GM19468 (cell line): ENCODE data around the gene TBC1D20.
"Not testable (repeated sequence)": the region's sequence is repeated elsewhere in the genome, so short reads cannot be mapped to it uniquely, and the experiment has no call there.

Experiments
- ATAC-seq: cut with Tn5 transposase; IDR thresholded peaks from one replicate; pipeline ENCODE4 v1.9.1; 2021; ENCODE audit warnings: mild to moderate bottlenecking, moderate library complexity, moderate number of reproducible peaks; ENCODE audit not compliant: unreplicated experiment; ENCODE audit errors: extremely low read depth

The TBC1D20 gene

DNA sequence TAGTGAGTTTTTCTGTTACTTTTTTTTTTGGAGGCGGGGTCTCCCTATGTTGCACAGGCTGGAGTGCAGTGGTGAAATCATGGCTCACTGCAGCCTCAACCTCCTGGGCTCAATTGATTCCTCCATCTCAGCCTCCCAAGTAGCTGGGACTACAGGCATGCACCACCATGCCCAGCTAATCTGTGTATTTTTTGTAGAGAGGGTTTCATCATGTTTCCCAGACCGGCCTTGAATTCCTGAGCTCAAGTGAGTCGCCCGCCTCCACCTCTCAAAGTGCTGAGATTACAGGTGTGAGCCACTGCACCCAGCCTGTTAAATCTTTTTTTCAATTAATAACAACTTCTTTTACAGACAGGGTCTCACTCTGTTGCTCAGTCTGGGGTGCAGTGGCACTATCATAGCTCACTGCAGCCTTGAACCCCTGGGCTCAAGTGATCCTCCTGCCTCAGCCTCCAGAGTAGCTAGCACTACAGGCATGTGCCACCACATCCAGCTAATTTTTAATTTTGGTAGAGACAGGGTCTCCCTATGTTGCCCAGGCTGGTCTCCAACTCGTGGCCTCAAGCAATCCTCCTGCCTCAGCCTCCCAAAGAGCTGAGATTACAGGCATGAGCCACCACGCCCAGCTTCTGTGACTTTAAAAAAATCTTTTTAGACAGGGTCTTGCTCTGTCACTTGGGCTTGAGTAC lies 14.4 kb upstream of the TBC1D20 start:
- not testable (repeated sequence) for ATAC-seq

DNA sequence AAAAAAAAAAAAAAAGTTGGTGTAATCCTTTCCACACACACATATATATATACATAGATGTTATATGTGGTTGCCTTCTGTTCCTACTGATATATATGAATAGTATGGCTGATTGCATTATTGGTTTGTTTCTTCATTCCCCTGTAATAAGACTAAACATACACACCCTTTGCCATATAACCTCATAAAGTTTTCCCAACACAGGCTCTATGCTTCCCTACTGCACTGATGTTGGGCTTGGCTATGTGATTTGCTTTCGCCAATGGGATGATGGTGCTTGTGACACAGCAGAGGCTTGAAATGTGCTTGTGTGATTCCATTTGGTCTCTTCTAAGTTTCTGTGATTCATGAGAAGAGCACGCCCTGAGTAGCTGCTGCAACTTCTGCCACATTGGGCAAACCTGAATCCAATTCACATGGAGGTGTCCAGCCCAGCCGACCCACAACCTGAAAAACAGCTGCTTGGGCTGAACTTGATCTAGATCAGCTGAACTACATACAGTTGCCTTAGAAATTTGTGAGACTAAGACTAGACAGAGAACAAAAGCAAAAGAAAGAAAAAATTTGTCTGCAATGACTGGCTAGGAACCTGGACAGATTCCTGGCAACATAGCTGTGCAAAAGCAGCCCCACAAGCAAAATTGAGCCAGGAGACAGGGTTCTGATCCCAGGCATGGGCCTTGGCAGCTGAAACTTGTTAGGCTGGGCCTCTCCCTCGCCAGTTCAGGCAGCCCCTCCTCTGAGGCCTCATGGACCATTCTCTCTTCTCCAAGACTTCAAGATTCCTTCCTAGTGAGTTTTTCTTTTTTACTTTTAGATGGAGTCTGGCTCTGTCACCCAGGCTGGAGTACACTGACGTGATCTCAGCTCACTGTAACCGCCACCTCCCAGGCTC lies 13.4 kb upstream of the TBC1D20 start:
- ATAC-seq: no peak

DNA sequence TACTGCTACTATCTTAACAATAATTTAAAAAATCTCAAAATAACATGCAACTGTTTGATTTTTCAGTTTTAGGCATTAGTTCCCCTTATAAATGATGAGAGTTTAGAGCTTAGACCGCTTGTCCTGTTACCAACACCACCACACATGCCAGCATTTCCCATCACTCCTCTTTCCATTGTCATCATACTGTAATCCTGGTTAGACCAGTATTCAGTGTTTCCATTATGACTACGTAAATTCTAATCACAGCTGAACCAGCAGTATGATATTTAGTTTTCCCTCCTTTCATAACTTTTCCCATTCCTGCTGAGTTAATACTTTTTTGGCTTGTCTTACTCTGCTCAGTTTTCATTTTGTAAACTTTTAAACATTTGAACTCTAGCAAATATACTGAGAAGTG lies 12.2 kb upstream of the TBC1D20 start:
- ATAC-seq: no peak

DNA sequence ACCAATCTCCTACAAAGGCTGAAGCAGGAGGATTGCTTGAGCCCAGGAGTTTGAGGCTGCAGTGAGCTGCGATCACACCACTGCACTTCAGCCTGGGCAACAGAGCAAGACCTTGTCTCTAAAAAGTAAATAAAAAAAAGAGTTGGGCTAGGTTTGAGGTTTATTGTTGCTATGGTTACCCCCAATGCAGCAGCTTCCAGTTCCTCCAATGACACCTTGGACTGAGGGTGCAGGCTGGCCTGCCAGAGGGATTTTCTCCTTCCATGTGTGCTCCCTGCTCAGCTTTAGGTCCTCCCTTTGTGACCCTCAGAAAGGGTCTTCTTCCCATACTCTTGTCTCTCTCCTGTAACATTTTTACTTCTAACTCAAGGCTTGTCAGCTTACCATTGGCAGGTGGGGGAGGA lies 10.6 kb upstream of the TBC1D20 start:
- ATAC-seq: no peak

DNA sequence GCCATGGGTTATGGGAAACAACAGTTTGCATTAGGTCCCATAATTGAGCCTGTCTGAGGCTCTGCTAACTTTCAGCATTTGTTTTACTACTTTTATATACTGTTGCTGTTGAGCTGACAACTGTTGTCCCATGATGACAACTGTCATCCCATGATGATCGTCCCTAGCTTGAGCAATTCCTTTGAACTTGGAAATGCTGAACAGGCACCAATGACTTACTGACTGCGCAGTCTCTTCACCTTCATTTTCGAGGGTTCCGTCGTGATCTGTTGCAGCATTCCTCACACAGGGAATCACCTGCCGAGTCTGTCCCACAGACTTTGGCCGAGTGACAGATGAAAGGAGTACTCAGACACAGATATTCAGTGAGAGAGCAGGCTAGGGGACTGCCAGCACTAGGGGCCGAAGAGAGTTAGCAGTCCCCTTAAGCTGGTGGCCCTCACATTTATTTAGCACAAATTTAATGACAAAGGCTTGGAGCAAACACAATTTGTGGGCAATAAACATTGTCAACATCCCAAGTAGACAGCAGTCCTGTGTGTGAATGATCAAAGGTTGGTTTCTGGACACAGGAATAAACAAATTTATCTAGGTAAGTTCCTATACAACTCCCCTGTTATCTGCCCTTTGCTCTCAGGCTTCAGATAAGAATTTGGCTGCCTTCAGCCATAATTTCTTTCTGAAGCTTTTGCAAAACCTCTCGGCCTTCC lies 10.0 kb upstream of the TBC1D20 start:
- no peak for ATAC-seq

DNA sequence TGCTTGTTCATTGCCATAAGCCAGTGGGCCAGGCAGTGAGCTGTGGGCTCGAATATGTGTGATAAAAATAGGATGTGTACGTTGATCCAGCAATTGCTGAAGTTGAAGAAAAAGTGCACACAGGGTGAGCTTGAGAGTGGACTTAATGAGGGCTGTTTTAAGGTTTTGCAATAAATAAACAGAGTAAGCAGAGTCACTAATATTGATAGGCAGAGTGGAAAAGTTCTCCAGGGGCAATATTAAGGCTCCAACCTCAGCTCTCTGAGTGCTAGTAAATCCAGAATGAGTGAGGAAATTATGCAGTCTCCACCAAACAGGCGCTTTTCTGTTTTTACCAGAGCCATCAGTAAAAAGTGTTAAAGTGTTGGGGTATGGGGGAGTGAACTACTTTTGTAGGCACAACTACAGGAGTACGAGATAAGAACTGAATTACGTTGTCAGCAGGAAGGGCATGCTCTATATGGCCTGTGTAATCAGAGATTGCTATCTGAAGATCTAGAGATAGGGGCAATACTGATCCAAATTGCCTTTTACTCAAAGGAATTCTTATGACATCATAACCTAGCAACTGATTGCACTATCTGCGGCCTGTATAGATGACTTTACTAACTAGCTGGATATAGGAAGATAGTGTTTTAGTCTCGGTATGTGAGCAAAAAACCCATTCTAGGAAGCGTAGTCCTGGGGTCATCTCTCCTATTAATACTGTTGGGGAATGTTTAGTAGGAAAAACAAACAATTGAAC lies 7.6 kb upstream of the TBC1D20 start:
- ATAC-seq: no peak

DNA sequence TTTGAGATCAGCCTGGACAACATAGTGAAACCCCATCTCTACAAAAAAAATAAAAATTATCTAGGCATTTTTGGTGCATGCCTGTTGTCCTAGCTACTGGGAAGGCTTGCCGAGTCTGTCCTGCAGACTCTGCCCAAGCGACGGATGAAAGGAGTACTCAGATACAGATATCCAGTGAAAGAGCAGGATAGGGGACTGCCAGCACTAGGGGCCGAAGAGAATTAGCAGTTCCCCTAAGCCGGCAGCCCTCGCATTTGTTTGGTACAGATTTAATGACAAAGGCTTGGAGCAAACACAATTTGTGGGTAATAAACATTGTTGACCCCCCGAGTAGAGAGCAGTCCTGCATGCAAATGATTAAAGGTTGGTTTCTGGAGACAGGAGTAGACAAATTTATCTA lies 5.4 kb upstream of the TBC1D20 start:
- ATAC-seq: no peak

DNA sequence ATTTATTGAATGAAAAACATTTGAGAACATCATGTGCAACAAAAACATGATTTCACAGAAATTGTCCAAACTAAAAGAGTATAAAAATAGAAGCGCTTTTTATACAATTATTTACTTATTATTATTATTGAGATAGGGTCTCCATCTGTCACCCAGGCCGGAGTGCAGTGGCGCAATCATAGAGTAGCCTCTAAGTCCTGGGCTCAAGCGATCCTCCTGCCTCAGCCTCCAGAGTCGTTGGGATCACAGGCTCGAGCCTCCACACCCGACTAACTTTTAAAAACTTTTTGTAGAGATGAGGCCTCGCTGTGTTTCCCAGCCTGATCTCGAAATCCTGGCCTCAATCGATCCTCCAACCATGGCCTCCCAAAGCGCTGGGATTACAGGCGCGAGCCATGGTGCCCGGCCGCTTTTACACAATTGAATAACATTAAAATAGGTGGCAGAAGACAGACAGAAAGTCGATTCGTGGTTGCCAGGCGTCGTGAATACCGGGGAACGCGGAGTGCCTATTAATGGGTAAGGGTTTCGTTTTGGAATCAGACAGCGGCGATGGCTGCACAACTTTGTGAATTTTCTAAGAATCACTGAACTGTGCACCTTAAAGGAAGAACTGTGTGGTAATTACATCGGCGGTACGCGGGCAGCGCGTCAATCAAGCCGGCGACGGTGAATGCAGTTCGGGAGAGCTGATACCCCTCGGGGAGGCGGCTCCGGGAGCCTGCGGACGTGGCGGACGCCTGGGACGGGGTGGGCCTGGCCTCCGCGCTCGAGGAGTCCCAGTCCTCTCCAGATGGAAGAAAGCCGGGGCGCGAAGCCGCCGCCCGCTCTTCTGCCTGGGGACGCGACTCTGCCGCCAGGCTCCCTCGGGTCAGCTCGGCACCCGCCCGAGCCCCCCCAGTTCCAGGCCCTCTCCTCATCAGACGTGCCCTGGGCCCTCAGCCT lies 807 bp downstream of the TBC1D20 start:
- ATAC-seq: no peak

DNA sequence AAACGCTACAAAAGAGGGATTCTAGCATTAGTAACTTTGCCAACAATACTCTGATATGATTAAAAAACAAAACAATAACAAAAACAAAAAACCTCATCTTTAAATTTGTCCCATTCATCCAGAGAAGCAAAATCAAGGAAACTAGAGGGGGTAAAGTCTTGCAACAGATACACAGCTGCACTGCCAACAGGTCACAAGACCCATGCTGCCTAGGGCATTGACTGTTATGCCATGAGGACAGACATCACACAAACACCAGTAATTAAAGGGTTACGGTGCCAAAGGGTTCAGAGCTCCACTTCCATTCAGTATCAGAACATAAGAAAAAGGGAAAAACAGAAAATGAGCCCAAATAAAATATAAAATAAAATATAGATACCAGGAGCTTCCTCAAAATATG lies 1.6 kb downstream of the TBC1D20 start:
- no peak for ATAC-seq

DNA sequence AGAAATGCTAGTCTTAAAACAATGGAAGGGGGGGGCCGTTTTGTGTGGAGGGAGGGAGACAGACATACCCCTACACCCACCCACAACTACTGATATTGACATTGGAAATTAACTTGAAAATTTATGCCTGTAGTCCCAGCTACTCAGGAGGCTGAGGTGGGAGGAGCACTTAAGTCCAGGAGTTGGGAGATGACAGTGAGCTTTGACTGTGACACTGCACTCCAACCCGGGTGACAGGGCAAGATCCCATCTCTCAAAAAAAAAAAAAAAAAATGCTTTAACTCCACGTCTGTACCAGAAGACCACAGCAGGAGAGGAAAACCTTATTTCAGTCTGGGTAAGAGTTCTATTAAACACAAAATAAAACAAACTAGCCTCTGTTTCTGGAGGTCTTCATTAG lies 2.2 kb downstream of the TBC1D20 start:
- no peak for ATAC-seq

DNA sequence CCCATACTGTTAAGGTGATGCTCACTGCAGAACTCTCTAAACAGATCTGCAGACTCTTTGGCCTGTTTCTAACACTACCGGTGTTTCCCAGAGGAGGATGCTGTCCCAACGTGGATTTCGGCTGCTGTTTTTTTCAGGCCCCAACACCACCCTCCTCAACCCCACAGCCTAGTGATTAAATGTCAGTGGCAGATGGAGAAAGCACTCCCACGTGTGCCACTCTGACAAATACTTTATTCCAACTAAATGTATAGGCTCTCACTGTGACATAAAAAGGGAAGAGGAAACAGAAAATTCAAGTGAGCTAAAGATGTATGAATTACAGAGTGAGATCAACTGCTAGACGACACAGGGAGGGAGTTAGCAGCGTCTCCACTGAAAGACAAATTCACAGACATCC lies 3.6 kb downstream of the TBC1D20 start:
- no peak for ATAC-seq

DNA sequence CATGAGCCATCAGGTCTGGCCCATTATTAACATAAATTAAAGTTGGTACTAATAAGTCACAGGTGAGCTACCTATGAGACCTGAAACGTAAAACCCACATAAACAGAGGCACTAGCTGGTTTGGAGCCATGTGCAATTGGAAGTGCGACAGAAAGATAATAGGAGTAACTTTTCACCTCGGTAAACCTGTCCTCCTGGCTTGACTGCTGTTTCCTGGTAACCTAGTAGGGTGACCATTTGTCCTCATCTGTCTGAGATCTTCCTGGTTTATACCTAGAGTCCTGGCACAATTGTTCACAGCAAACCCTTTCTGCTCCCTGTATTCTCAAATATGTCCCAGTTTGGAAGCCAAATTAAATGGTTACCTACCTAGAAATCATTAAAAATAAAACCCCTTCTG lies 7.4 kb downstream of the TBC1D20 start:
- ATAC-seq: no peak

DNA sequence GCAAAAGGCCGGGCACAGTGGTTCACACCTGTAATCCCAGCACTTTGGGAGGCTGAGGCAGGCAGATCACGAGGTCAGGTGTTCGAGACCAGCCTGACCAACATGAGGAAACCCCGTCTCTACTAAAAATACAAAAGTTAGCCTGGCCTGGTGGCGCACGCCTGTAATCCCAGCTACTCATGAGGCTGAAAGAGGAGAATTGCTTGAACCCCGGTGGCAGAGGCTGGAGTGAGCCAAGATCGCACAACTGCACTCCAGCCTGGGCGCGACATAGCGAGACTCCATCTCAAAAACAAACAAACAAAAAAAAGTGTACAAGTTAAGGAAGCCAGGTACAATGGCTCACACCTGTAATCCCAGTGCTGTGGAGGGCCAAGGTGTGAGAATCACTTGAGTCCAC lies 10.3 kb downstream of the TBC1D20 start:
- ATAC-seq: not testable (repeated sequence)

DNA sequence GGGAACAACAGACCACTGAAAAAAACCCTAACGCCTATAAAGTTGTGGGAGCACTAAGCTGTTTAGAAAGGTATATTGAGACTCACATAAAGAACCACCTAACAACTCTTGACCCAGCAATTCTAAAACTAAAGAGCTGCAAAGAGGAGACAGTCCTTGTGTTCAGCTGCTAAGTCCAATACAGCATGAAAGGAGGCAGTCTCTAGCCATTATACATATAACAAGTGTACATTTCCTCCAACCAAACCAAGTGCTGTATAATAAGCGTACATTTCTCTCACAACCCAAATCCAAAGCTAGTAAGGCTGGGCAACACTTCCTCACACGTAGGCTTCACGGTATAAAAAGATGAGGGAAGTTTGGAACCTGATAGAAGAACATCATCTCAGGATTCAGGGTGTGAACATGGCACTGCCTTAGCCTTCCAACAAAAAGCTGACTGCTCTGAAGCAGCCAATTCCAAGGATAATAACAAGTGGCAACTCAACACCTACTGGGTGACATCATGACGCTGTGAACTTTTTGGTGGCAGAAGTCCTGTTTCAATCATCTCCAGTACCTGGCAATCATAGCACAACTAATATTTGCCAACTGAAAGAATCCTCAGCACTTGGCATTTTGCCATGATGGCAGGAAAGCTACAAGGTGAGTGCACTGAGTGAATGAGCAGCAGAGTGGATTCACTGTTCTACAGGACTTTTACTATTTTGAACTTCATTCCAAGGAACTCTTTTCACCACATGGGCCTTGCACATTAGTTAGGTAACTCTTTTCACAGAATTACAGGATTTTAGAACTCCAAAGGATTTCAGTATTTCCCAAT lies 16.6 kb downstream of the TBC1D20 start:
- ATAC-seq: no peak

DNA sequence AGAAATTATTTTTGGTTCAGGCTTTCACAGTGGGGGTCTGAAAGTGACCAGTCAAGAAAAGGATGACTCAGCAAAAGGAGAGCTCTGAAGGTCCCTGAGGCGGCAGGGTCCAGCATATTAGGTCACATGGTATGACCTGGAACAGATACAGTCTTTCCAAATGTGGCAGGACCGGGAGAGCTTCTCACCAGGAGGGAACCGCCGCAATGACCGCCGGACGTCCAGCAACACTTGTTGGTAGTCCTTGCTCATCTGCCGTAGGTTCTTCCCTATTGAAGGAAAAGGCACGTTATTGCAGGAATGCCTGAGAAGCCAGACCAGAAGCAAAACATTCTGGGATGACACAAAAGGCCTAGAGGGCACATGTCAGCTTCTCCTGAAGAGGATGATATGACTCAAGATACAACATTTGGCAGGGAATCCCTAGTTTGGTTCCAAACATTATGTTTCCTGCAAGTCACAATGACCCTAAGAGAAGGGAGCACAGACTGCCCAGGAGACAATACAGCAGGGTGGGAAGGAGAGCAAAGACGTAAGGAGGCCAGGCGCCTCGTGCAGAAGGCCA lies 17.4 kb downstream of the TBC1D20 start:
- no peak for ATAC-seq

DNA sequence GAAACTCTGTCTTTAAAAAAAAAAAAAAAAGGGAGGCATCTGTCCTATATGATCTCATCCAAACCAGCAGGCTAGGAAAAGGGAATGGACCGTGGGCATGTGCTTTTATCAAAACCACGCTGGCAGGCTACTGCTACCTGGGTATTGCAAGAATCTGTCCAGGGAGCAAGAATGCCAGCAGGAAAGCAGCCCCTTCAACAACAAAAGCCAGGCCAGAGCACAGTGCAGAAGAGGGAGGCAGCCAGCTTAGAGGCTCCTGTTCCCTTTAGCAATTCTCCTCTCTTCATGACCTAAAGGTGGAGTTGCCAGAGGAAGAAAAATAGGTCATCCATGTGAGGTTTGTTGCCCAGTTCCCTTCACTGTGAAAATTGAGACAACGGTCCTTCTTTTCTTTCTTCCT lies 18.2 kb downstream of the TBC1D20 start:
- no peak for ATAC-seq

DNA sequence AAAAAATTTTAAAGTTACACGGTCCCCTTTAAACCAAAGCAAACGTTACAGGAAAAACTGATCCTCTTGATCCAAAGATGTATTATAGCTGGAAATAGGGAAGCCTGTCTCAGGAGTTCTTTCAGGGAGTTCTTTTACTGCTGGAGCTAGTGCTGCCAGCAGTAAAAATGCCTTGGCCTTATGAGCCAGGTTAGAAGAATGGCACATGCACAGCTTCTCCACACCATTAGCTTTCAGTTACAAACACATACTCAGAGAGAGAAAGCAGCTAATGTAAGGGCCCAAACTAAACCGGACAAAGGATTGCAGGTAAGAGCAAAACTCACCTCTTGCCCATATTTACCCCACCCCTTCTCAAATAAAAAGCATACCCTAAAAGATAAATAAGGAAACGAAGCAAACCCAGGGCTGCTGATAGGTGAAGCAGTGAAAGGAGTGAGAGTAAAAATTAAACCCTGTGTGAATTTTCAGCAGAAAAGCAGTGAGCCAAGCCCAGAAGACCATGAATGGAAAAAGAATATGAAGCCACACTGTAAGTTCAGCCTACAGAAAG lies 19.0 kb downstream of the TBC1D20 start:
- ATAC-seq: no peak

DNA sequence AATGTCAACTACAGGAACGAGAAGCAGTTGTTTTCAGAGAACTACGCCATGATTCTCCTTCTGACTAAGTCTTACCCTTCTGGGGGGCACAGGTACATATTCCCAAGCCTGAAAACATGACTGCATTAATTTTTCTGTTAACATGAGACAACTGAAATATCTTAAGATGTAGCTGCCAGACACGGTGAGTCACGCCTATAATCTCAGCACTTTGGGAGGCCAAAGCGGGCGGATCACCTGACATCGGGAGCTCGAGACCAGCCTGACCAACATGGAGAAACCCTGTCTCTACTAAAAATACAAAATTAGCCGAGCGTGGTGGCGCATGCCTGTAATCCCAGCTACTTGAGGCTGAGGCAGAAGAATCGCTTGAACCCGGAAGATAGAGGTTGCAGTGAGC lies 21.7 kb downstream of the TBC1D20 start:
- no peak for ATAC-seq
